ENCODE data around the gene GAB2. TPM values are rescaled to one million over a fixed set of nuclear protein-coding genes. Genes with fewer than 3 reads are reported as not detected.
A peak's percentile ranks its signal among the peaks of the same experiment; 100 is the strongest.

GAB2 gene
- polyA plus RNA-seq, 2 of the 4 experiments (the other 2 are of a cell fraction): 2.8 to 4.7 TPM

DNA sequence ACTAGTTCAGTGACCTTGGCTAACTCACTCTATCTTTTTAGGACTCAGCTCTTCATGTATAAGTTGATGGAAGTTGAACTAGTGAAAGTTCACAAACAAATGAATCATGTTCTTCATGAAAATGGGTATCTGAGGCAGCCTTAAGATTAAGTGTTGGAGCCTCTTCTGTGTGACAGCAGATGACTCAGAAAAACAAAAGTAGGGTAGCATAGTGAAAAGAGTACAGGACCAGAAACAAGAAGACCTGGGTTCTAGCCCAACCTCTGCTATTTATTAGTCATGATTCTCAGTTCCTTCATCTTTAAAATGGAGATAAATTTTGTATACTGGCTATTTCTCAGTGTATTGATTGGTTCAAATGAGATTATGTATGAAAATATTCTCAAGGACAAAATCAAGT lies 168.7 kb downstream of the GAB2 start:
- no peak for TF ChIP-seq SREBF2 (IDR thresholded peaks at IDR 0.05)
- TF ChIP-seq JUN (IDR thresholded peaks at IDR 0.05): no peak
- no peak for TF ChIP-seq MAFK (IDR thresholded peaks at IDR 0.05; ENCODE audit: partially characterized antibody)
- TF ChIP-seq TP53 (CRISPR knock-in tag; IDR thresholded peaks at IDR 0.05): no peak
- no peak for TF ChIP-seq NPAS2 (CRISPR knock-in tag; IDR thresholded peaks at IDR 0.05; ENCODE audit: borderline replicate concordance)
- TF ChIP-seq RARB (CRISPR knock-in tag; IDR thresholded peaks at IDR 0.05): no peak
- TF ChIP-seq CTCF (IDR thresholded peaks at IDR 0.05): no peak
- TF ChIP-seq, protein P1, sequence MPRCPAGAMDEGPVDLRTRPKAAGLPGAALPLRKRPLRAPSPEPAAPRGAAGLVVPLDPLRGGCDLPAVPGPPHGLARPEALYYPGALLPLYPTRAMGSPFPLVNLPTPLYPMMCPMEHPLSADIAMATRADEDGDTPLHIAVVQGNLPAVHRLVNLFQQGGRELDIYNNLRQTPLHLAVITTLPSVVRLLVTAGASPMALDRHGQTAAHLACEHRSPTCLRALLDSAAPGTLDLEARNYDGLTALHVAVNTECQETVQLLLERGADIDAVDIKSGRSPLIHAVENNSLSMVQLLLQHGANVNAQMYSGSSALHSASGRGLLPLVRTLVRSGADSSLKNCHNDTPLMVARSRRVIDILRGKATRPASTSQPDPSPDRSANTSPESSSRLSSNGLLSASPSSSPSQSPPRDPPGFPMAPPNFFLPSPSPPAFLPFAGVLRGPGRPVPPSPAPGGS (IDR thresholded peaks at IDR 0.05): no peak
- no peak for TF ChIP-seq FOXS1 (CRISPR knock-in tag; IDR thresholded peaks at IDR 0.05)
- TF ChIP-seq, protein P2, sequence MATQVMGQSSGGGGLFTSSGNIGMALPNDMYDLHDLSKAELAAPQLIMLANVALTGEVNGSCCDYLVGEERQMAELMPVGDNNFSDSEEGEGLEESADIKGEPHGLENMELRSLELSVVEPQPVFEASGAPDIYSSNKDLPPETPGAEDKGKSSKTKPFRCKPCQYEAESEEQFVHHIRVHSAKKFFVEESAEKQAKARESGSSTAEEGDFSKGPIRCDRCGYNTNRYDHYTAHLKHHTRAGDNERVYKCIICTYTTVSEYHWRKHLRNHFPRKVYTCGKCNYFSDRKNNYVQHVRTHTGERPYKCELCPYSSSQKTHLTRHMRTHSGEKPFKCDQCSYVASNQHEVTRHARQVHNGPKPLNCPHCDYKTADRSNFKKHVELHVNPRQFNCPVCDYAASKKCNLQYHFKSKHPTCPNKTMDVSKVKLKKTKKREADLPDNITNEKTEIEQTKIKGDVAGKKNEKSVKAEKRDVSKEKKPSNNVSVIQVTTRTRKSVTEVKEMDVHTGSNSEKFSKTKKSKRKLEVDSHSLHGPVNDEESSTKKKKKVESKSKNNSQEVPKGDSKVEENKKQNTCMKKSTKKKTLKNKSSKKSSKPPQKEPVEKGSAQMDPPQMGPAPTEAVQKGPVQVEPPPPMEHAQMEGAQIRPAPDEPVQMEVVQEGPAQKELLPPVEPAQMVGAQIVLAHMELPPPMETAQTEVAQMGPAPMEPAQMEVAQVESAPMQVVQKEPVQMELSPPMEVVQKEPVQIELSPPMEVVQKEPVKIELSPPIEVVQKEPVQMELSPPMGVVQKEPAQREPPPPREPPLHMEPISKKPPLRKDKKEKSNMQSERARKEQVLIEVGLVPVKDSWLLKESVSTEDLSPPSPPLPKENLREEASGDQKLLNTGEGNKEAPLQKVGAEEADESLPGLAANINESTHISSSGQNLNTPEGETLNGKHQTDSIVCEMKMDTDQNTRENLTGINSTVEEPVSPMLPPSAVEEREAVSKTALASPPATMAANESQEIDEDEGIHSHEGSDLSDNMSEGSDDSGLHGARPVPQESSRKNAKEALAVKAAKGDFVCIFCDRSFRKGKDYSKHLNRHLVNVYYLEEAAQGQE (IDR thresholded peaks at IDR 0.05): no peak
- no peak for TF ChIP-seq NR3C1 (IDR thresholded peaks at IDR 0.05)
- no peak for TF ChIP-seq MYC (IDR thresholded peaks at IDR 0.05; ENCODE audit: borderline replicate concordance, low read length)
- no peak for TF ChIP-seq ELK1 (IDR thresholded peaks at IDR 0.05; ENCODE audit: low read depth, low read length)
- TF ChIP-seq, protein P3, sequence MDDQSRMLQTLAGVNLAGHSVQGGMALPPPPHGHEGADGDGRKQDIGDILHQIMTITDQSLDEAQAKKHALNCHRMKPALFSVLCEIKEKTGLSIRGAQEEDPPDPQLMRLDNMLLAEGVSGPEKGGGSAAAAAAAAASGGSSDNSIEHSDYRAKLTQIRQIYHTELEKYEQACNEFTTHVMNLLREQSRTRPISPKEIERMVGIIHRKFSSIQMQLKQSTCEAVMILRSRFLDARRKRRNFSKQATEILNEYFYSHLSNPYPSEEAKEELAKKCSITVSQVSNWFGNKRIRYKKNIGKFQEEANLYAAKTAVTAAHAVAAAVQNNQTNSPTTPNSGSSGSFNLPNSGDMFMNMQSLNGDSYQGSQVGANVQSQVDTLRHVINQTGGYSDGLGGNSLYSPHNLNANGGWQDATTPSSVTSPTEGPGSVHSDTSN (IDR thresholded peaks at IDR 0.05): no peak
- no peak for TF ChIP-seq FOSL2 (IDR thresholded peaks at IDR 0.05)
- no peak for TF ChIP-seq FOSL2 (CRISPR knock-in tag; IDR thresholded peaks at IDR 0.05)
- TF ChIP-seq HEYL (CRISPR knock-in tag; IDR thresholded peaks at IDR 0.05): no peak
- TF ChIP-seq, protein P4, sequence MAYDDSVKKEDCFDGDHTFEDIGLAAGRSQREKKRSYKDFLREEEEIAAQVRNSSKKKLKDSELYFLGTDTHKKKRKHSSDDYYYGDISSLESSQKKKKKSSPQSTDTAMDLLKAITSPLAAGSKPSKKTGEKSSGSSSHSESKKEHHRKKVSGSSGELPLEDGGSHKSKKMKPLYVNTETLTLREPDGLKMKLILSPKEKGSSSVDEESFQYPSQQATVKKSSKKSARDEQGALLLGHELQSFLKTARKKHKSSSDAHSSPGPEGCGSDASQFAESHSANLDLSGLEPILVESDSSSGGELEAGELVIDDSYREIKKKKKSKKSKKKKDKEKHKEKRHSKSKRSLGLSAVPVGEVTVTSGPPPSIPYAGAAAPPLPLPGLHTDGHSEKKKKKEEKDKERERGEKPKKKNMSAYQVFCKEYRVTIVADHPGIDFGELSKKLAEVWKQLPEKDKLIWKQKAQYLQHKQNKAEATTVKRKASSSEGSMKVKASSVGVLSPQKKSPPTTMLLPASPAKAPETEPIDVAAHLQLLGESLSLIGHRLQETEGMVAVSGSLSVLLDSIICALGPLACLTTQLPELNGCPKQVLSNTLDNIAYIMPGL (CRISPR knock-in tag; IDR thresholded peaks at IDR 0.05; ENCODE audit: borderline replicate concordance): no peak
- no peak for TF ChIP-seq CBX8 (IDR thresholded peaks at IDR 0.05)
- no peak for TF ChIP-seq CHD4 (IDR thresholded peaks at IDR 0.05; ENCODE audit: borderline replicate concordance)
- no peak for TF ChIP-seq FOSB (CRISPR knock-in tag; IDR thresholded peaks at IDR 0.05)
- Histone ChIP-seq H3K4me3 (no peak overlapping the region), H3K4me1 (no peaks in the 10 kb centered on the region), H3K27ac (no peak overlapping the region), H3K4me2 (no peak overlapping the region), H3K9me3 (no peaks in the 10 kb centered on the region)
- no peak for DNase-seq (ENCODE audit: low read depth in 1 of 2, low spot score in 1 of 2)
- ATAC-seq: no peak
- CTCF ChIA-PET: no interaction called here
- POLR2A ChIA-PET: no interaction called here
- peak; percentile 23 for FAIRE-seq
